DMS53 (cell line): ENCODE results near the gene CCDC171.

ENCODE experiments used
- DNase-seq: peaks from one replicate; lab custom pipeline; 2025; lab: John Stamatoyannopoulos, UW

The CCDC171 gene

DNA sequence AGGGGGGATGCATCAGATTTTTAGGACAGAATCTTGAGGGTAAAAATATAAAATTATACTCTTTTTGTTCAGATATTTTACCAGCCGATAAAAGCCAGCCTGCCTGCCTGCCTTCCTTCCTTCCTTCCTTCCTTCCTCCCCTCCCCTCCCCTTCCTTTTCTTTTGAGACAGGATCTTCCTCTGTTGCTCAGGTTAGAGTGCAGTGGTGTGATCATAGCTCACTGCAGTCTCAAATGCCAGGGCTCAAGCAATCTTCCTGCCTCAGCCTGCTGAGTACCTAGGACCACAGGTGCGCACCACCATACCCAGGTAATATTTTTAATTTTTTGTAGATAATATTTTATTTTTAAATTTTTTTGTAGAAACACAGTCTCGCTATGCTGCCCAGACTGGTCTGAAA is 330.0 kb downstream of the CCDC171 start:
- DNase-seq, result no peak

- DNase-seq, result no peak
Observed at GRCh38 chr9:15885464-15885863, 332.6 kb downstream of the CCDC171 start.

DNA sequence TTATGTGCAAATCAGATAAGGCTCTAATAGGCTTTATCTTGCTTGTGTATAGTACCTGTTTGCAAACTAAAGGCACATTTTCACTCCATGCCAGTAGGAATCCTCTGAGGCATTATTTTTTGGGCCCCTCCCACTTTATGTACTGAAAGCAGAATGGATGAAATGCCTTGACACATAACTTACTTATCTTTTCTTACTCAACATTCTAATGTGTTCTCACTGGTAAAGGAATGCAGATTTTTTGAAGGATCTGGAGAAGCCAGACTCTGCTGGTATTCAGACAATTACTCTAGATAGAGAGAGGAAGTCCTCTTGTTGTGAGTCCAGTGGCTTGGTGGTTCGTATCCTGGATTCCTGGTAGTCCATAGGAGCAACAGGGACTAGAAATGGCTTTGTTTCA is 336.7 kb downstream of the CCDC171 start:
- no peak for DNase-seq

DNA sequence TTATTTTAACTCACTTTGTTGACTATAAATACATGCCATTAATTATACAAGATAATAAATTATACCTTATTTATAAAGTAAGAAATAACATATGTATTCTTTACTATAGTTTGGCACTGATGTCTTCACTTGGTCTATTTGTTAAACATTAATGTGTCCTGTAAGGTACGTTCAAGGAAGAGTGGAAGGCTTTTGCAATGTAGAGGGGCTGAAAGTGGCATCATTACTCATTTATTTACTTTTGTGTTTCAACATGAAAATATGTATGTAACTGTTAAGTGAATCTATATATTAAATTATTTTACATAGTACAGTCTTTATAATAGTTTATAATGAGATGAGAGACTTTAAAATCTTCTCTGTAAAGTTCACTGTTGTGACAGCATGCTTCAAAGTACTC is 348.7 kb downstream of the CCDC171 start:
- no peak for DNase-seq

GRCh38 chr9:15909297-15909696 is 356.5 kb downstream of the CCDC171 start:
- DNase-seq, result no peak

- DNase-seq, result peak; percentile 4
Observed at GRCh38 chr9:15915711-15916110, 362.9 kb downstream of the CCDC171 start.

GRCh38 chr9:15927161-15927560 is 374.3 kb downstream of the CCDC171 start:
- no peak for DNase-seq

GRCh38 chr9:15935661-15936305 is 382.9 kb downstream of the CCDC171 start:
- DNase-seq, result peak; percentile 0

- DNase-seq, result peak; percentile 2
Observed at GRCh38 chr9:15936306-15936921, 383.6 kb downstream of the CCDC171 start.

GRCh38 chr9:15942831-15943424 is 390.1 kb downstream of the CCDC171 start:
- no peak for DNase-seq

- no peak for DNase-seq
Observed at GRCh38 chr9:15944341-15944740, 391.5 kb downstream of the CCDC171 start.

GRCh38 chr9:15959663-15960062 is 406.8 kb downstream of the CCDC171 start:
- no peak for DNase-seq

DNA sequence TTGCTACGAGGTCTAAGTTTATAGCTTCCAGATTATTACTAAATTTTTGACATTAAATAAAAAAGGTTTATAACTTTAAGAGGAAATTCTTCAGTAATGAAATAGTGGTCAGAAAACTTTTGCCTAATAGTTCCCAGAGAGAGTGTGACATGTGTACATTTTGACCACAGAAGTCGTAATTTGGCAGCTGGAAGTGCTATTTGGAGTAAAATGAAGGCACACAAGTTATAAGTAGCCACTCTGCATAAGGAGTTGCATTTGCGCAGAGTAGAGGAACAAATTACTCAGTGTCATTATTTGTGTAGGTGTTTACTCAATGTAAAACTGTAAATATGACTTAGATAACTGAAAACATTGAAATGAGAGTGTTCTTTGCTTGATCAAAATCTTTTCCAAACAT is 408.4 kb downstream of the CCDC171 start:
- peak; percentile 1 for DNase-seq

DNA sequence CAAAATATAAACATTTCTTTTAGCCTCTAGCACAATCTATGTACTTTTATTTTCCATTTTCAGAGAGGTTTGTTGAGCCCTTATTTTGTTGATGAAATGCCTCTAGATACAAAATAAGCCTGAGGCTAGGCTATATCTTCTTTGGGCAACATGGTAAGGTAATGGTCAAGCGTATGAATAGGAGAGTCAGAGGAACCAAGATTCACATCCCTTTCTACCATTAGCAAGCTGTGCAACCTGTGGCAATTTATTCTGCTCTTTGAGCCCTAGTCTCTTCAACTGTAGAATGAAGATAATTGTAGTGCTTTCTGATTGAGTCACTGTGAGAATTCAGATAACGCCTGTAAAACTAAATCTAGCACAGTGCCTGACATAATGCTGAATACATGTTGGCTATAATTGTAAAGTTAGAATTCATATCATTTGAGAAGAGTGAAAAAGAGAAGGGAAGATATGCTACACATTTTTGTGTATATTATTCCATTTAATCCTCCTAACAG is 412.5 kb downstream of the CCDC171 start:
- no peak for DNase-seq

- DNase-seq, result no peak
Observed at GRCh38 chr9:15966471-15966870, 413.6 kb downstream of the CCDC171 start.

GRCh38 chr9:15967068-15967467 is 414.2 kb downstream of the CCDC171 start:
- no peak for DNase-seq

- DNase-seq, result no peak
Observed at GRCh38 chr9:15972760-15973159, 419.9 kb downstream of the CCDC171 start.

- DNase-seq, result no peak
Observed at GRCh38 chr9:15975101-15975778, 422.4 kb downstream of the CCDC171 start.

DNA sequence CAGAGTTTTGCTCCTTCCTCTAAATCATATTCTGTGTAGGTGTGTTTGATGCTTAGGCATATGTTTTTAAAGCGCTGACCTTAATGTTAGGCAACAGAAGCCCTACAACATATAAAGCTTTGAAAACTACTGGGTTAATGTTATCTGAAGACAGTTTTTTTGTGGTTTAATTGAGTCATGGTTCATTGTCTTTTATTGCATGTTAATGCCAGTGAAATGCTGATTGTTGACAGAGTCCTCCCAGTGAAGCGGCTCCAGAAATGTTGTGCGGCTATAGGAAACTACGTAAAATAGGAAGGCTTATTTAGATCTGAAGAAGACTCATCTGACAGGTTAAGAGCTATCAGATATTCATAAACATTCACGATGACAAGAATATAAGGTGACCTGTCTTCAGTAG is 424.6 kb downstream of the CCDC171 start:
- no peak for DNase-seq

- no peak for DNase-seq
Observed at GRCh38 chr9:15982182-15982581, 429.3 kb downstream of the CCDC171 start.

- peak; percentile 3 for DNase-seq
Observed at GRCh38 chr9:15999422-16000339, 446.8 kb downstream of the CCDC171 start.

DNA sequence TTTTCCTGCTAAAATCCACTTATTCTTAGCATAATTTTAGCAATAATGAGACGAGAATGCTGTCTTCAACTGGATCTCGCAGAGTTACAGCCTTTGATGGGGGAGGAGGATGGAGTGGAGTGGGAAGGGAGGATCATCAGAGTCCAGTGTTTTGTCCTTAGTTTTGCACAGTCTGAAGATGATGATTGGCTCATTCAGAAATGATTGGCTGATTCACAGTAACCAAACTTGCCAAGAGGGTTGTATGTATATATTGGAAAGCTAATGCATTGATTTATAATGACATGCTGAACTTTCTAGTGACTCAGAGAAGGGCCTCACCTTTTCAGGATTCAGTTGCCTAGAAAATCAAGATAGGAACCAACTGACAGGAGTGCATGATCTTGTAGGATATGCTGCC is 448.0 kb downstream of the CCDC171 start:
- no peak for DNase-seq
